GM21360 (cell line): ENCODE results near the gene METRN.
A peak's percentile ranks its signal among the peaks of the same experiment; 100 is the strongest.

Experiments used
- ATAC-seq: cut with Tn5 transposase; IDR thresholded peaks from one replicate; pipeline ENCODE4 v1.9.1; 2021; ENCODE audit warnings: mild to moderate bottlenecking, moderate library complexity; ENCODE audit not compliant: unreplicated experiment

Gene METRN

DNA sequence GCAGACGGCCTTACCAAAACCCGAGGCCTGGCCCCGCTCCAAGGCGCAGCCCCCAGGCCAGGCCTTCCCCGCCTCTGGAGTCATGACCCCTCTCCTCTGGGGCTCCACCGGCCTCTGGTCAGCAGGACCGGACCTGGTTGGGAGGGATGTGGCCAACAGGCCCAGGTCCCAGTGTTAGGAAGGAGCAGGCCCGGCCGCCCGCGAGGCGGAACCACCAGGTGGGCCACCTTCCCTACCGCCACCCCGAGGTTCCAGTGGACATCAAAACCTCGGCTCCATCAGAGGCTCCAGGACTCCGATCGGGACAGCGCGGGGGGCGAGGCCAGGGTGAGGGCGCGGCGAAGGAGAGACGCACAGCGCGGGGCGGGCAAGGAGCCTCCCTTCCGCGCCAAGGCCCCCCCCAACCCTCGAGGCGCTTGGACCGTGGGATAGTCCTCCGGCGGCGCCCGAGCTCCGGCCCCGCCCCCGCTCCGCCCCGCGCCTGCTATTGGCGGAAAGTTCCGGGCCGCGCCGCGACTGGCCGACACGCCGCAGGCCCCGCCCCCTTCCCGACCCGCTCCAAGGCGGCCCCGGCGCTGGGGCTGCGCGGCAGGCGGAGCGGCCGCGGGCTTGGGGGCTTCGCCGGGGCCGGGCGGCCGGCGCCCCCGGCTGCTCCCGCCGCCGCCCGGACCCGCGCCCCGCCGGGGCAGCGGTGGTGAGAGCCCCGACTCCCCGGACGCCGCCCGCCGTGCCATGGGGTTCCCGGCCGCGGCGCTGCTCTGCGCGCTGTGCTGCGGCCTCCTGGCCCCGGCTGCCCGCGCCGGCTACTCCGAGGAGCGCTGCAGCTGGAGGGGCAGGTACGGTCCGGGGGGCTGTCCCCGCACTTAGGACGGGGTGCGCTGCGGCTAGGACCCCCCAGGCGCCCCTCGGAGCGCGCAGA lies at the start of gene METRN:
Gene METRN, plus strand, starts transcription at position 561 of the 919 bp plus-strand sequence. Its CDS starts 172 bp downstream, at position 733.
- no peak for ATAC-seq

DNA sequence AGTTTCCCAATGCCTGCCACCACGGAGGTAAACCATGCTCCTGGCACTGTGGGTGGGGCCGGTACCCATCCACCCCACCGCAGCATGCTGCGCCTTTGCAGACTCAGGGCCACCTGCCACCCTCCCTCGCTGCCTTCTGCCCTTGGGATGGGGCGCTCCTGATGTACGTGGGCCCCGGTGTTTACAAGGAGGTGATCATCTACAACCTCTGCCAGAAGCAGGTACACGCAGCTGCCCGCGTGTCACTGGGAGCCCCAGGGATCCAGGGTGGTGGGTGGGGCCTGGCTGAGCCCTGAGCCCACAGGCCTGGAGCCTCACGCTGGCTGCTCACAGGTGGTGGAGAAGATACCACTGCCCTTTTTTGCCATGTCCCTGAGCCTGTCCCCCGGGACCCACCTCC lies 48.3 kb upstream of the METRN start:
- ATAC-seq = no peak

DNA sequence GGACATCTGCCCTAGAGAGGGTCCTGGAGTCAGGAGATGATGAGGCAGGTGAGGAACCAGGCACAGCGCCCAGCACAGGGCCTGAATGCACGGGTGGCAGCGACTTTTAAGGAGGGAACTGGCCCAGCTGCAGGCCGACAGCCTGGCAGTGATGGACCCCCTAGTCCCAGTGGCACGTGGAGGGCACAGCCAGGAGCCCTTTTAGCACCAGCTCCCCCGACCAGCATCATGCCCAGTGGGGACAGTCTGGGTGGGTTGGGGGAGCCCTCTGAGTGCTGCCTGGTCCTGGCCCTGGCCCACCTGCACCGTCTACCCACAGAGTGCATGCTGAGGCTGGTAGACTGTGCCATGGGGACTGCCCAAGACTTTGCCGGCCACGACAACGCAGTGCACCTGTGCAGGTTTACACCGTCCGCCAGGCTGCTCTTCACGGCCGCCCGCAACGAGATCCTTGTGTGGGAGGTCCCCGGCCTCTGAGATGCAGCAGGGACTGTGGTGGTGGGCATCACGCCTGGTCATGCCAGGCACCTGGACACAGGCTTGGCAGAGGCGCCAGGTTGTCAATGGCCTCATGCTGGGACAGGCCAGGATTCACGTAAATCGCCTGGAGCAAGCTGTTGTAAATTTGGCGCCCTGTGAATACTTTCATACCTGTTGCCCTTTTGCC lies 47.7 kb upstream of the METRN start:
- ATAC-seq = no peak

DNA sequence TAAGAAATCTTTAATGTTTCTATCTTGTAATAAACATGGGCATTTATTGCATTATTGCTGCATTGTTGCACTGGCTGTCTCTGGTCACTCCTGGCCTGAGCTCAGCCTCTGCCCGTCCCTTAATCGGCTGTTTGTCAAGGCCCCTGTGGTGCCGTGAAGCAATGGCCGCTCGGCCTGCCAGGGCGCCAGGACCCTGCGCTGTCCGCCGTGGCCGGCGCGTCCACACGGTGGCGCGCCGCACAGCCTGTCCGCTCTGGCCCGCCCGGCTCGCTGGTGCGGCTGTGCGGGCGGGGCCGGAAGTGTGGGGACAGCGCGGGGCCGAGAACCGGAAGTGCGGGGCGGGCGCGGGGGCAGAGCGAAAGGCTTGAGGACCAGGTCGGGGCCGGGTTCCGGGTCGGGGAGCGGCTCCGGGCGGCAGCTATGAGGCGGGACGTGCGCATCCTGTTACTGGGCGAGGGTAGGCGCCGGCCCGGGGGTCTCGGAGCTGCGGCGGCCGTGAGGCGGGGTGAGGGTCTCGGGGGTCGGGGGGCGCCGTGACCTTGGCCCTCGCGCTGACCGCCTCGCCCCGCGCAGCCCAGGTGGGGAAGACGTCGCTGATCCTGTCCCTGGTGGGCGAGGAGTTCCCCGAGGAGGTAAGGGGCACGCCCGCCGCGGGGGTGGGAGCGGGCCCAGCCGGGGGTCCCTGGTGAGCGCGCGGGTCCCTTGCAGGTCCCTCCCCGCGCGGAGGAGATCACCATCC lies 47.0 kb upstream of the METRN start, which contains the start of gene RHOT2:
Gene RHOT2, plus strand, starts transcription at position 353 of the 739 bp plus-strand sequence. Its CDS starts 68 bp downstream, at position 421.
- peak; percentile 84 for ATAC-seq

DNA sequence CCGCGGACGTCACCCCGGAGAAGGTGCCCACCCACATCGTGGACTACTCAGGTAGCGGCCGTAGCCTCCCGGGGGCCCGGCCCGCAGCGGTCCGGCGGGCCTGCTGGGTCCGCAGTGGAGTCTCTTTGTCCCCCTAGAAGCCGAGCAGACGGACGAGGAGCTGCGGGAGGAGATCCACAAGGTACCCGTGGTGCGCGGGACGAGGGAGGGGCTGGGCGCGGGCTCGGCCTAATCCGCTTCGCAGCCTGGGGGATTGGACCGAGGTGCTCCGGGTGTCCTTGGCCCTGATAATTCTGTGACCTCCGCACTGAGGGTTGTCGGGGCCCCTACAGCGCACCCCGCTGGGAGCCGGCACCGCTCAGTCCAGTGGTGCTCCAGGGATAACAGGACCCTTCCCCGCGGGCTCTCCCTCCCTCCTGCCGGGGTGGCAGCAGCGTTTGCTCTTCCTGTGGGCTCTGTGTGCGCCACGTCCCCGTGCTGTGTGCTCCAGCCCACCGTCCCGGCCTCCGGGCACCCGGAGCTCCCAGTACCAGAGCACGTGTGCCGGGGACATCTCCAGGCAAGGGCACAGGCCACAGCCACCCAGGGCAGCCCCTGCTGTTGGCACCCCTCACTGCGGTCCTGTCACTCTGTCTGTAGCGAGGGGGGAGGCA lies 46.3 kb upstream of the METRN start:
- no peak for ATAC-seq

DNA sequence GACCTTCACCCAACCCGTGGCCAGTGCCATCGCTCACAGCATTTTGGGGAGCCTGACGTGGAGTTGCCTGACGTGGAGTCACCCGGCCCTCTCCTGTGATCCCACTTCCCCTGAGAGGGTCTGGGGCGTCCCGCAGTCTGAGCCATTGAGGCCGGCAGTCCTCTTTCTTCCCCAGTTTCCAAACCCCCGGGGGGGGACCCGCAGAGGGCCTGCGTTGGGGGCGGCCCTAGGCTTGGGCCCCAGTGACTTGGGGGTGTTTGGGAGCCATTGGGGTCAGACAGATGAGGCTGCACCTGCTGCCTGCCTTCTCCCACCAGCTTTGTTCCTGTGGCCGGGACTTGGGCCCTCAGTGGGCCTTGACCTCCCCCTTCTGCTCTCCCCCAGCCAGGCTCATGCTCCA lies 45.3 kb upstream of the METRN start:
- no peak for ATAC-seq

DNA sequence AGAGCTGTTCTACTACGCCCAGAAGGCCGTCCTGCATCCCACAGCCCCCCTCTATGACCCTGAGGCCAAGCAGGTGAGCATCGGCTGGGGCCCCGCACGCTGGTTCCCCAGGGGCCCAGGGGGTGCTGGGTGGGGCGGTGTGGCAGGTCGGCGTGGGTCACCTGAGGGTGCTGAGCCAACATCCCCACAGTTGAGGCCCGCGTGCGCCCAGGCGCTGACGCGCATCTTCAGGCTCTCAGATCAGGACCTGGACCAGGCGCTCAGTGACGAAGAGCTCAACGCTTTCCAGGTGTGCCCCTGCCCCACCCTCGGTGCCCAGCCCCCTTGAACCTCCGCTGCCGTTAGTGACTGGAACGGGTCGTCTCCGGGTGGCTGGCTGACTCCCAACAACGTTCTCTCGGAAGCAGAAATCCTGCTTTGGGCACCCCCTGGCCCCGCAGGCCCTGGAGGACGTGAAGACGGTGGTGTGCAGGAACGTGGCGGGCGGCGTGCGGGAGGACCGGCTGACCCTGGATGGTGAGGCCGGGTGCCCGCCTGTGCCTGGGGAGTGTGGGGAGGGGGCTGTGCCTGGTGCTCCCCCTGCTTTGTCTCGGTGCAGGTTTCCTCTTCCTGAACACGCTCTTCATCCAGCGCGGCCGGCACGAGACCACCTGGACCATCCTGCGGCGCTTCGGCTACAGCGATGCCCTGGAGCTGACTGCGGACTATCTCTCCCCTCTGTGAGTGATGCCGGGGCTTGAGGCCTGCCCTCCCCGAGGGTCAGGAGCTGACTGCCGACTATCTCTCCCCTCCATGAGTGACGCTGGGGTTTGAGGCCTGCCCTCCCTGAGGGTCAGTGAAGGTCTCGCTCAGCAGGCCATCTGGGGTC lies 44.2 kb upstream of the METRN start:
- no peak for ATAC-seq

DNA sequence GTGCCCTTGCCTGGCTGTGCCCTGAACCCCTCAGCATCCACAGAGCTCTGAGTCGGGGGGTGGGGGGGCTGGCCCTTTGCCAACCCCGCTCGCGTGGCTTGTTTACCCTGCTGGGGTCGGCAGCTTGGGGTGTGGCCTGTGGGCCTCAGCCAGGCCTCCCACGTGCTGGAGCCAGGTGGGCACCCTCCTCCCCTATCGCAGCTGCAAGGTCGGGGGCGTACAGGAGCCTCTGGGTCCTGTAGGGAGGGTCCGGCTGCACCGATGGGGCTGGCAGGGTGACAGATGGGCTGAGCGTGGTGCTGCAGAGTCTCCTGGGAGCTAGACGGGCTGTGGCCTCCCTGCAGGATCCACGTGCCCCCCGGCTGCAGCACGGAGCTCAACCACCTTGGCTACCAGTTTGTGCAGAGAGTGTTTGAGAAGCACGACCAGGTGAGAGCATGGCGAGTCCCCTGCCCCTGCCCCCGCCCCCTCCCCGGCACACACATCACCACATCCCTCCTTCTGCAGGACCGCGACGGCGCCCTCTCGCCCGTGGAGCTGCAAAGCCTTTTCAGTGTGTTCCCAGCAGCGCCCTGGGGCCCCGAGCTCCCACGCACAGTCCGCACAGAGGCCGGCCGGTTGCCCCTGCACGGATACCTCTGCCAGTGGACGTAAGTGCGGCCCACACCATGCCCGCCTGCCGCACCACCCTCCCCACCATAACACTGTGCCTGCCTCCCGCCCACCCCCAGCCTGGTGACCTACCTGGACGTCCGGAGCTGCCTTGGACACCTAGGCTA lies 43.4 kb upstream of the METRN start:
- no peak for ATAC-seq

DNA sequence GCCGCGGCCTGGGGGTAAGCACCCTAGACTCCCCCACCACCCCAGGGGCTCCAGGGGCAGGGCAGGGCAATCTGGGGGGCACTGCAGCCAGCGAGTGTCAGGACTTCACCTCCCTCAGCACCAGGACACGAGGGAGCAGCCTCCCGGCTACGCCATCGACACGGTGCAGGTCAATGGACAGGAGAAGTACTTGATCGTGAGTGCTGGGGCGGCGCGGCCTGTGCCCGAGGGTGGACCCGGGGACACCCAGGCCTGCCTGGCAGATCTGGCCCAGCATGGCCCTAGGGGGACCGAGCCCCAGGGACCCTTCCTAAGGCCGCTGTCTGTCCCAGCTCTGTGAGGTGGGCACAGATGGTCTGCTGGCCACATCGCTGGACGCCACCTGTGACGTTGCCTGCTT lies 42.5 kb upstream of the METRN start:
- ATAC-seq = no peak

DNA sequence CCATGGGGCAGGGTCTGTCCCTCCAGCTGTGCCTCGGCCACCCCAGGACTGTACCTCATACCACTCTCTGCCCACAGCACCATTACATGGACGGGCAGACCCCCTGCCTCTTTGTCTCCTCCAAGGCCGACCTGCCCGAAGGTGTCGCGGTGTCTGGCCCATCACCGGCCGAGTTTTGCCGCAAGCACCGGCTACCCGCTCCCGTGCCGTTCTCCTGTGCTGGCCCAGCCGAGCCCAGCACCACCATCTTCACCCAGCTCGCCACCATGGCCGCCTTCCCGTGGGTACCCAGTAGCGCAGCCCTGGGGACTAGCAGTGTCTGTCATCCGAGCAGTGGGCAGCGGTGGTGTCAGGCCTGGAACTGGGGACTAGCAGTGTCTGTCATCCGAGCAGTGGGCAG lies 42.1 kb upstream of the METRN start:
- no peak for ATAC-seq

DNA sequence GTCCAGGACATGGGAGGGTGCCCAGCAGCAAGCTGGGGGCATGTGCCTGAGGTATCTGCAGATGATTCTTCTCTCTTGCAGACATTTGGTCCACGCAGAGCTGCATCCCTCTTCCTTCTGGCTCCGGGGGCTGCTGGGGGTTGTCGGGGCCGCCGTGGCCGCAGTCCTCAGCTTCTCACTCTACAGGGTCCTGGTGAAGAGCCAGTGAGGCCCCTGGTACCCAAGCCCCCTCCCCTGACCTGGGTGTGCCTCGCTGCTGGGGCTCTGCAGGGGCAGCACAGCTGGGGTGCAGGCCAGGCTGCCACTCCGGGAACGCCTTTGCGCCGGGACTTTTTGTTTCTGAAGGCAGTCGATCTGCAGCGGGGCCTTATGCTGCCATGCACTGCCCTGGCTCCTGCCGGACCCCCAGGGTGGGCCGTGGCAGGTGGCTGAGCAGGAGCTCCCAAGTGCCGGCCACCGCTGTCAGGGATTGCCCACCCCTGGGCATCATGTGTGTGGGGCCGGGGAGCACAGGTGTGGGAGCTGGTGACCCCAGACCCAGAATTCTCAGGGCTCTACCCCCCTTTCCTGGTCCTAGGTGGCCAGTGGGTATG lies 41.4 kb upstream of the METRN start:
- no peak for ATAC-seq

DNA sequence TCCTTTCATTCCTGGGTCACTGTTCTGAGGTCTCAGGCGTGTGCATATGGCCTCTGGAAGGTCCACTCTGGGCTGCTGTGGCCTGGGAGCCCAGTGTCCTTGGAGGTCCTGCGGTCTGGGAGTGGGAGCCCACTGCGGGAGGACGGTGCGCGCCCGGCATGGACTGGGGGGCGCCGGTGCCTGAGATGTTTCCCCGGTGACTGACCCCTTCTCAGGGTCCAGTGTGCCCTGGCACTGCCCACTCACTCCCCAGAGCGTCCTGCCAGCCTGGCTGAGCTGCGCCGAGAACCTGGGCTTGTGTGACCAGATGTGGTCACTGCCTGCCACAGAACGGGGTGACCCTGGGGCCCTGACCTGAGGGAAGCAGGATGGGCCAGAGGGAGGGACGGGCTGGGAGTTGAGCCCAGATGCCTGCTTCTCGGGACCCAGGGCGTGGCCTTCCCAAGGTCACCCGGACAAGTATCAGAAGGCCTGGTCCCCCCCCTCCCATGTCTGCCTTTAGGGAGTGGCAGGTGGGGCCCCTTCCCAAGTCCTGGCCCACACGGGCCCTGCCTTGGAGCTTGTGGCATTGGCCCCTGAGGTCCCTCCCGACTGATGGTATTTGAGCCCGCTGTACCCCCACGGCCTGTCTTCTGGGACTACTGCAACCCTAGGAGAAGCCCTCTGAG lies 40.6 kb upstream of the METRN start:
- no peak for ATAC-seq

DNA sequence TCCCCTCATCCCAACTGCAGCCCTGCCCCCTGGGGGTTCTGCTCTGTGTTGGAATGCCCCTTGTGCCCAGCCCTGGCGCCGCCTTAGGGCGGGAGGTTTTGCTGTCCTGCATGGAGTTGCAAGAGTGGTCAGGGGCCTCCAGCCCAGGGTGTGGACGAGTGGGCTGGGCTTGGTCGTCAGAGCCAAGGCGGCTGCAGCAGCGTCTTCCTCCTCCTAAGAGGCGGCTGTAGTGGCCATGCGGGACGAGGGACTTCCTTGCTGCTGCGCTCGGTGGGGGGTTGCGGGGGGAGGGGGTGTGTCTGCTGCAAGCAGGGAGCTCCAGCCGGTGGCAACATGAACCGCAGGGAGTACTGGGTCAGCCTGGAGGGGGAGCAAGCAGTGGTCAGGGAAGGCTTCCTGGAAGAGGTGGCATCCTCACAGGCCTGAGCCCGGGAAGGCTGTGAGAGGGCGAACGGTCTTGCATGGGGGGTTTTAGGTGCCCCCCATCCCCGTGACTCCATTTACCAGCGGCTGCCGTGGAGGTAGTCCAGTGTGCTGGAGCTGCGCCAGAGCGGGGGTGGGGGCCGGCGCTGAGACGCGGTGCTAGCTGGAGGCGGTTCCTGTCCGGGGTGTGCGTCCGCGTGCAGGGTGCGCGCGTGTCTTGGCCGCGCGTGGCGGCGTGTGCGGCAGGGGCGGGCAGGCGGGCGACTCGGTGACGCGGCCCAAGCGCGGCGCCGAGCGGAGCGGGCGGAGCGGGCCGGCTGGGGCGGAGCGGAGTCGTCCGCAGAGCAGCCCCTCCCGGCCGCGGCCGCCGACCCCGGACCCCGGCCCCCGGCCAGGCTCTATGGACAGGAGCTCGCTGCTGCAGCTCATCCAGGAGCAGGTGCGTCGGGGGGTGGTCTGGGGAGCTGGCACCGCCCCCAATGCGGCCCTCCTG lies 39.7 kb upstream of the METRN start, which contains the start of gene RHBDL1:
Gene RHBDL1, plus strand, starts transcription at position 704 of the 916 bp plus-strand sequence. Its CDS starts 120 bp downstream, at position 824.
- no peak for ATAC-seq

DNA sequence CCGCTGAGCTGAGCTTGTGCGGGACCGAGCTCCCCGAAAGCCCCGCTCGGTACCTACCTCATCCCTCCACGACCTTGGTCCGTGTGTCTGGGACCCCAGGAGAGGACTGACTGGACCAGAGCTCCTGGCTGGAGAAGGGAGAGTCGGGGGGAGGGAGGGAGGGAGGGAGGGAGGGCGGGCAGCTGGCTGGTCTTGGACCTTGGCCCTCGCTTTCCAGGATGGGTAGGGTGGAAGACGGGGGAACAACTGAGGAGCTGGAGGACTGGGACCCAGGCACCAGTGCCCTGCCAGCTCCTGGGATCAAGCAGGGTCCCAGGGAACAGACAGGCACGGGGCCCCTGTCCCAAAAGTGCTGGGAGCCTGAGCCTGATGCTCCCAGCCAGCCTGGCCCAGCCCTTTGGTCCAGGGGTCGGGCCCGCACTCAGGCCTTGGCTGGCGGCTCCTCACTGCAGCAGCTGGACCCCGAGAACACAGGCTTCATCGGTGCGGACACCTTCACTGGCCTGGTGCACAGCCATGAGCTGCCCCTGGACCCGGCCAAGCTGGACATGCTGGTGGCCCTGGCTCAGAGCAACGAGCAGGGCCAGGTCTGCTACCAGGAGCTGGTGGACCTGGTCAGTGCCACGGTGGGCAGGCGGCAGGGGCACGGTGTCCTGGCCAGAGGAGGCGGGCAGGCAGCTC lies 38.9 kb upstream of the METRN start:
- ATAC-seq = no peak

DNA sequence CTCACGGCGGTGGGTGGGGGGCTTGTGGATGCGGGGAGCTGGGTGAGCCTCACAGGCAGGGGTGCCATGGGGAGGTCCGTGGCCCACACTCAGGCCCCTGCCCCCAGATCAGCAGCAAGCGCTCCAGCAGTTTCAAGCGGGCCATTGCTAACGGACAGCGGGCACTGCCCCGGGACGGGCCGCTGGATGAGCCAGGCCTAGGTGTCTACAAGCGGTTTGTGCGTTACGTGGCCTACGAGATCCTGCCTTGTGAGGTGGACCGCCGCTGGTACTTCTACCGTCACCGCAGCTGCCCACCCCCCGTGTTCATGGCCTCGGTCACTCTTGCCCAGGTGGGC lies 38.4 kb upstream of the METRN start:
- no peak for ATAC-seq

DNA sequence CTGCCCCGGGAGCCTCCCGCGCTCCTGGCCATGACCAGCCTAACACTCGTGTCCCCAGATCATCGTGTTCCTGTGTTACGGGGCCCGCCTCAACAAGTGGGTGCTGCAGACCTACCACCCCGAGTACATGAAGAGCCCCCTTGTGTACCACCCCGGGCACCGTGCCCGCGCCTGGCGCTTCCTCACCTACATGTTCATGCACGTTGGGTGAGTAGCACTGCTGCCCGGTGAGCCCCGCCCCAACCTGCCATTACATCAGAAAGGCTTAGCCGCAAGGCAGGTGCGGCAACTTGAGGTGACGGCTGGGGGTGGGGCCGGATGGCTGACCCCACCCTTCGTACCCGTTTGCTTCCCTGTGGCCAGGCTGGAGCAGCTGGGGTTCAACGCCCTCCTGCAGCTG lies 38.0 kb upstream of the METRN start:
- ATAC-seq = no peak
